Tibial nerve (tissue), 4 donors: ENCODE measurements around the gene OAT.

Source experiments
- EP300 ChIP-seq, 2 donors: sonication (generic); formaldehyde crosslinking; IDR thresholded peaks; one replicate each; pipeline ENCODE4 v1.6.1; 2017; ENCODE audit warnings: antibody characterized with exemption in 2 of 2, mild to moderate bottlenecking in 1 of 2
- POLR2A ChIP-seq, 2 donors: fragments of 450-650 bp; IDR thresholded peaks; one replicate each; pipeline ENCODE4 v1.6.1; 2017; ENCODE audit warnings: antibody characterized with exemption in 2 of 2, mild to moderate bottlenecking in 2 of 2, moderate library complexity in 2 of 2
- TF ChIP-seq, protein P1 (sequence below), 5 experiments: fragments of 200-600 bp in 3 of 5; fragments of 450-650 bp in 2 of 5; sonication (generic) in 3 of 5; IDR thresholded peaks; one replicate each; pipeline ENCODE4 v1.5.1; 2016 to 2019; ENCODE audit warnings: antibody characterized with exemption in 5 of 5, mild to moderate bottlenecking in 3 of 5, moderate library complexity in 2 of 5

- TF ChIP-seq, protein P1, sequence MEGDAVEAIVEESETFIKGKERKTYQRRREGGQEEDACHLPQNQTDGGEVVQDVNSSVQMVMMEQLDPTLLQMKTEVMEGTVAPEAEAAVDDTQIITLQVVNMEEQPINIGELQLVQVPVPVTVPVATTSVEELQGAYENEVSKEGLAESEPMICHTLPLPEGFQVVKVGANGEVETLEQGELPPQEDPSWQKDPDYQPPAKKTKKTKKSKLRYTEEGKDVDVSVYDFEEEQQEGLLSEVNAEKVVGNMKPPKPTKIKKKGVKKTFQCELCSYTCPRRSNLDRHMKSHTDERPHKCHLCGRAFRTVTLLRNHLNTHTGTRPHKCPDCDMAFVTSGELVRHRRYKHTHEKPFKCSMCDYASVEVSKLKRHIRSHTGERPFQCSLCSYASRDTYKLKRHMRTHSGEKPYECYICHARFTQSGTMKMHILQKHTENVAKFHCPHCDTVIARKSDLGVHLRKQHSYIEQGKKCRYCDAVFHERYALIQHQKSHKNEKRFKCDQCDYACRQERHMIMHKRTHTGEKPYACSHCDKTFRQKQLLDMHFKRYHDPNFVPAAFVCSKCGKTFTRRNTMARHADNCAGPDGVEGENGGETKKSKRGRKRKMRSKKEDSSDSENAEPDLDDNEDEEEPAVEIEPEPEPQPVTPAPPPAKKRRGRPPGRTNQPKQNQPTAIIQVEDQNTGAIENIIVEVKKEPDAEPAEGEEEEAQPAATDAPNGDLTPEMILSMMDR (IDR thresholded peaks at IDR 0.05) = no peak
- TF ChIP-seq EP300 (IDR thresholded peaks at IDR 0.05) (no peak), POLR2A (IDR thresholded peaks at IDR 0.05) (no peak)
Observed at GRCh38 chr10:124367414-124367813, 51.3 kb downstream of the OAT start.
